Hematopoietic multipotent progenitor cell treated with erythropoietin and hydrocortisone succinate and interleukin-3 and kit ligand, for 4 days (in vitro differentiated cells): ENCODE measurements around the gene ABCA12.

Experiments
- DNase-seq: peaks from one replicate; pipeline ENCODE4 v3.0.0-alpha.2; 2015

ABCA12 gene

DNA sequence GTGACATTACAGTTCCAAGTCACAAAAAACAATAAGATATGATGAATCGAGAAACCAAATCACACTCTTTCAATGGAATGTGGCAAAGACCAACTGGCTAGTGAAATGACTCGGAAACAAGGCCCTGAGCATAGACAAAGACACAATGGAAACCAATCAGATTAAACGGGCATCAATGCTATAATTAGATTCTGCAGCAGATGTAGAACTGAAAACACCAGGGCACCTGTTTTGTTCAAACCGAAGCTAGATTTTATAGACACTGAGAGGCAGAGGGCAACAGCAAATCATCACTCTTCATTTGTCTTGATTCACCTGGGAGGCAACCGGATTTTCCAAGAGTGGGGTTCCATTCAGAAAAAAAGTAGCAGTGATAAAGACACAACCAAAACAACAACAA lies 236.1 kb downstream of the ABCA12 start:
- DNase-seq = no peak

- no peak for DNase-seq
Measured at GRCh38 chr2:214899751-214900150, 238.7 kb downstream of the ABCA12 start.

GRCh38 chr2:214896274-214896673 lies 242.2 kb downstream of the ABCA12 start:
- DNase-seq = no peak

- no peak for DNase-seq
Measured at GRCh38 chr2:214895469-214895868, 243.0 kb downstream of the ABCA12 start.

DNA sequence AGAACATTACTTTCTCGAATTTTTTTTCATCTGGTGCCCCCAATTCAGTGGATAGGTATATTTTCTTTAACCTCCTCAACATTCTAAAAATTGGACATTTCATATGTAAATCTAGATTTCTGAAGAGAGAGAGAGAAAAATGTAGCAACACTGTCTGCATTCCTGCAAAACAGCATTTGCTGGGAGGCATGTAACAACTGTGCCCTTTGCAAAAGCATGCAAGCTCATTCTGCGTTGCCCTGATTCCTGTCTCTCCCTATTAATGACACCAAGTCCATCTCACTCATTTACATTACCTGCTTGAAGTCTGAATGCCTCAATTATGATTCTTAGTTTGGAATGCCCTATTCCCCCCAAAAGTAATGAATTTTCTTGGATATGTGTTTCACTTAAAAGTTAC lies 249.1 kb downstream of the ABCA12 start:
- no peak for DNase-seq

DNA sequence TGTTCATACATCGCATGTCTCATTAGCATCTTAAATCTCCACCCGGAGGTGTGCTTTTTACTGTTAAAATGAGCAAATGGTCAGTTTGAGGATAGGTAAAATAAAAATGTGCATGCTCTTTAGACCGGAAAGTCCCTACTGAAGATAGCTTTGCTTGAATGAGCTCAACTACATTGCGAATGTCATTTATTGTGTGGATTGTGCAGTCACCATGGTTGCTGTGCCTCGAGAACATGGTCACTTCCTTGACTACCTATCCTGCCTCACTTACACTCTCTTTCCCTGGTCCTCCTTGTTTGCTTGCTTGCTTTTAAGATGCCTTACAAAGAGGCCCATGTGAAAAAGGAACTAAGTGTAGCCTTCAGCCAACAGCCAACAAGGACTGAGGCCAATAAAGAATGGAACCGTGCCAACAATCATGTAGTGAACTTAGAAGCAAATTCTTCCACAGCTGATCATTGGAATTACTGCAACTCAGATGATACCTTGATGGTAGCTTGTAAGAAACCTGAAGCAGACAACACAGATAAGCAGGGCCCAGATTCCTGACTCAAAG lies 256.7 kb downstream of the ABCA12 start:
- peak; percentile 8 for DNase-seq
